BJ (cell line): ENCODE data around the gene TYROBP. TPM values are rescaled to one million over a fixed set of nuclear protein-coding genes. Genes with fewer than 3 reads are reported as not detected.

ENCODE experiments used
- CTCF ChIA-PET: fragments of 350-600 bp; formaldehyde crosslinking; extraction: SDS; loops from one replicate; lab custom pipeline; 2021; ENCODE audit warnings: antibody characterized with exemption, inconsistent platforms; lab: Yijun Ruan, JAX
- POLR2A ChIA-PET: fragments of 300-600 bp; sonication (Branson Sonifier 250); formaldehyde crosslinking; extraction: SDS; loops from one replicate; lab custom pipeline; 2021; ENCODE audit warnings: antibody characterized with exemption; lab: Charles Lee
- DNase-seq: peaks from one replicate; pipeline ENCODE4 v3.0.0-alpha.2; 2011; ENCODE audit warnings: low read depth
- H3K27me3 ChIP-seq: 2 replicates; pipeline ENCODE4 v1.6.0; 2011; ENCODE audit warnings: low read length; ENCODE audit not compliant: control insufficient read depth, insufficient read depth
- H3K36me3 ChIP-seq: 2 replicates; pipeline ENCODE4 v1.5.1; 2011; ENCODE audit warnings: low read length; ENCODE audit not compliant: control insufficient read depth, insufficient read depth
- H3K4me3 ChIP-seq: 2 replicates; pipeline ENCODE4 v1.5.1; 2011; ENCODE audit warnings: low read depth, mild to moderate bottlenecking, control low read depth, low read length
- polyA plus RNA-seq: library from polyadenylated mRNA; depleted of rRNA; stranded (reverse); fragments of >200 nt; gene quantifications from 2 replicates; pipeline ENCODE4 v1.2.3, GENCODE V29; 2011
- TF ChIP-seq, protein P1 (sequence below): IDR thresholded peaks from 2 replicates; pipeline ENCODE4 v1.5.1; 2011; ENCODE audit warnings: low read depth, mild to moderate bottlenecking, control low read depth, inconsistent platforms, low read length, moderate library complexity; ENCODE audit not compliant: insufficient read depth

TYROBP gene
- polyA plus RNA-seq, 1 experiment: not detected

DNA sequence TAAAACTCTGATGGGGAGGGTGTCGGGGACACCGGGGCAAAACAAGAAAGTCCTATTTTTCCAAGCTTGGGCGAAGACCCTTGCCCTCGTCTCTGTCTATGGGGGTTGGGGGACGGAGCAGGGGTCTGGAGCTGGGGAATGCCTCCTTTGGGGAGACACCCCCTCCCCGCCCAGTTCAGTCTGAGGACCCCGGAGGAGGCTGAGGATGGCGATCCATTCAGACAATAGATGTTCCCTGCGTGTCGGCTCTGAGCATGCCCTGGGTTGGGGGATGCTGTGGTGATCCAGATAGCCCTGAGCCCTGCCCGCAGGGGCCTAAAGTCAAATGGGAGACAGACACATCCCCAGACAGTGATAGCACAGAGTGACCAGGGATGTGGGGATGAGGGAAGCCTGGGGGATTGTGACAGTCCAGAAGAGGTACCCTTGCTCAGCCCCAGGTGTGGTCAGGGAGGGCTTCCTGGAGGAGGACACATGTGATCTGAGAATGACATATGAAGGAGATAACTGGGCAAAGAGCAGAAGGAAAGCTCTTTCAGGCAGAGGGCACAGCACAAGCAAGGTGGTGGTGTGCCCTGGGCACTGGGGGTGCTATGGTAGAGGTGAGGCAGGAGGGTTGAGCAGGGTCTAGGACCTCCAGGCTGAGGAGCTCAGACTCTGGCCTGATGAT is 37.2 kb upstream of the TYROBP start:
- TF ChIP-seq, protein P1, sequence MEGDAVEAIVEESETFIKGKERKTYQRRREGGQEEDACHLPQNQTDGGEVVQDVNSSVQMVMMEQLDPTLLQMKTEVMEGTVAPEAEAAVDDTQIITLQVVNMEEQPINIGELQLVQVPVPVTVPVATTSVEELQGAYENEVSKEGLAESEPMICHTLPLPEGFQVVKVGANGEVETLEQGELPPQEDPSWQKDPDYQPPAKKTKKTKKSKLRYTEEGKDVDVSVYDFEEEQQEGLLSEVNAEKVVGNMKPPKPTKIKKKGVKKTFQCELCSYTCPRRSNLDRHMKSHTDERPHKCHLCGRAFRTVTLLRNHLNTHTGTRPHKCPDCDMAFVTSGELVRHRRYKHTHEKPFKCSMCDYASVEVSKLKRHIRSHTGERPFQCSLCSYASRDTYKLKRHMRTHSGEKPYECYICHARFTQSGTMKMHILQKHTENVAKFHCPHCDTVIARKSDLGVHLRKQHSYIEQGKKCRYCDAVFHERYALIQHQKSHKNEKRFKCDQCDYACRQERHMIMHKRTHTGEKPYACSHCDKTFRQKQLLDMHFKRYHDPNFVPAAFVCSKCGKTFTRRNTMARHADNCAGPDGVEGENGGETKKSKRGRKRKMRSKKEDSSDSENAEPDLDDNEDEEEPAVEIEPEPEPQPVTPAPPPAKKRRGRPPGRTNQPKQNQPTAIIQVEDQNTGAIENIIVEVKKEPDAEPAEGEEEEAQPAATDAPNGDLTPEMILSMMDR: no peak
- no peak for DNase-seq
- no peak overlapping the region for H3K4me3 ChIP-seq
- CTCF ChIA-PET: interaction anchor here (0.8 kb wide), 1 partner anchor 14 kb away, joined by 4 read pairs; no protein-coding TSS in a partner anchor
- H3K36me3 ChIP-seq: peaks cover 4% of the 10 kb centered on the region; the same call in 1 of the 2 replicates
- no peaks in the 10 kb centered on the region for H3K27me3 ChIP-seq
- POLR2A ChIA-PET: no interaction called here

DNA sequence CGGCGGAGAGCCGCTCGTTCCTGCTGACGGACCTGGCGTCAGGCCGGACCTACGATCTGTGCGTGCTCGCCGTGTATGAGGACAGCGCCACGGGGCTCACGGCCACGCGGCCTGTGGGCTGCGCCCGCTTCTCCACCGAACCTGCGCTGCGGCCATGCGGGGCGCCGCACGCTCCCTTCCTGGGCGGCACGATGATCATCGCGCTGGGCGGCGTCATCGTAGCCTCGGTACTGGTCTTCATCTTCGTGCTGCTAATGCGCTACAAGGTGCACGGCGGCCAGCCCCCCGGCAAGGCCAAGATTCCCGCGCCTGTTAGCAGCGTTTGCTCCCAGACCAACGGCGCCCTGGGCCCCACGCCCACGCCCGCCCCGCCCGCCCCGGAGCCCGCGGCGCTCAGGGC is 36.5 kb upstream of the TYROBP start:
- POLR2A ChIA-PET: no interaction called here
- H3K27me3 ChIP-seq: no peaks in the 10 kb centered on the region
- CTCF ChIA-PET: interaction anchor here (1.7 kb wide), 1 partner anchor 13 kb away, joined by 8 read pairs; no protein-coding TSS in a partner anchor
- TF ChIP-seq, protein P1: no peak
- peaks cover 4% of the 10 kb centered on the region for H3K36me3 ChIP-seq
- DNase-seq: no peak
- no peak overlapping the region for H3K4me3 ChIP-seq

DNA sequence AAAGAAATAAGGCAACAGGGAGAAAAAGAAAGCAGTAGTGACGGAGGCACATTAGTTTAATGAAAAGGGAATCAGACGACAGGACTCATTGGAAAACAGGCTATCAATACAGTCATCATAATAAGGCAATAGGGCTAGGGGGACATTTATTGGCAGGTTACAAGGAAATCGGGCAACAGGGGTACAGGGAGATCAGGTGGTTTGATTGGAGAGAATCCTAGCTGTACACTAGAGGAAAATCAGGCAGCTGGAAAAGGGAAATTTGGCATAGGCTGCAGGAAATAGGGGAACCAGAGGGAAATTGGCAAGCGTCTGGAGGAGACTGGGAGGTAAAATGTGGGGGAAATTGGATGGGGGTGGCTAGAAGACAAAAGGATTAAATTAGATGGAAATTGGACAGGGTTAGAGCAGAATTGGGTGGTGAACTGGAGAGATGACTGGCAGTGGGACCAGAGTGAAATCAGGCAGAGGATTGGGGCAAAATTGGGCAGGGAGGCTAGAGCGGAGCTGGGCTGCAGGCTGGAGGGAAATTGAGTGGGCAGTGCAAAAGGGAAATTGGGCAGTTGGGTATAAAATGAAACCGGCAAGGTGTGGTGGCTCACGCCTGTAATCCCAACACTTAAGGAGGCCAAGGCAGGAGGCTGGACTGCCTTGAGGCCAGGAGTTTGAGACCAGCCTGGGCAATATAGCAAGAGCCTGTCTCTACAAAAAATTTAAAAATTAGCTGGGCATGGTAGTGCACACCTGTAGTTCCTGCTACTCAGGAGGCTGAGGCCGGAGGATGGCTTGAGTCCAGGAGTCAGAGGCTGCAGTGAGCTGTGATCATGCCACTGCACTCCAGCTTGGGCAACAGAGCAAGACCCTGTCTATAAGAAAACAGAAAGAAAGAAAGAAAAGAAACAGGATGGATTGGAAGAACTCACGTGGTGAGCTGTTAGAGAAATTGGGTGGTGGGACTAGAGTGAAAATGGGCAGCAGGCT is 35.5 kb upstream of the TYROBP start:
- CTCF ChIA-PET: interaction anchor here (1.7 kb wide), 1 partner anchor 13 kb away, joined by 8 read pairs; no protein-coding TSS in a partner anchor
- Histone ChIP-seq H3K27me3 (no peaks in the 10 kb centered on the region), H3K4me3 (no peak overlapping the region), H3K36me3 (peaks cover 4% of the 10 kb centered on the region)
- DNase-seq: no peak
- TF ChIP-seq, protein P1: no peak
- POLR2A ChIA-PET: no interaction called here

DNA sequence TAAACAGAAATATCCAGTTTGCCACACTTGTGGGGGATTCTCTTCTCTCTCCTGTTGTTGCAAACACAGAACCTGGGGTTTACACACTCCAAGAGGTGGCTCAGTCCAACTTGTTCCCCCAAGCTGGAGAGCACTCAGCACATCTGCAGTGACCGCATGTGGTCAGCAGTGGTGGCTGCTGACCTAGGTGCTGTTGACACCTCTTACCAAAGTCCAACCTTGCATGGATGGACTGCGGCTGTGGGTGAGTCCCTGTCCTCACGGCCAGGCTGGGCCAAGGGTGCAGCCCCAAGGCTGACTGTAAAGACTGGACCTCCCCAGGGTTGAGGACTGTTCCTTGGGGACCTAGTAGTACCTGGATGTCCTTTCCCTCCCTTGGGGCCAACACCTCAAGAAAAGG is 34.1 kb upstream of the TYROBP start:
- TF ChIP-seq, protein P1: no peak
- Histone ChIP-seq H3K4me3 (no peak overlapping the region), H3K36me3 (peaks cover 4% of the 10 kb centered on the region), H3K27me3 (no peaks in the 10 kb centered on the region)
- ChIA-PET CTCF (interaction anchor here (1.0 kb wide), 1 partner anchor 10 kb away, joined by 3 read pairs; no protein-coding TSS in a partner anchor), POLR2A (no interaction called here)
- DNase-seq: no peak

DNA sequence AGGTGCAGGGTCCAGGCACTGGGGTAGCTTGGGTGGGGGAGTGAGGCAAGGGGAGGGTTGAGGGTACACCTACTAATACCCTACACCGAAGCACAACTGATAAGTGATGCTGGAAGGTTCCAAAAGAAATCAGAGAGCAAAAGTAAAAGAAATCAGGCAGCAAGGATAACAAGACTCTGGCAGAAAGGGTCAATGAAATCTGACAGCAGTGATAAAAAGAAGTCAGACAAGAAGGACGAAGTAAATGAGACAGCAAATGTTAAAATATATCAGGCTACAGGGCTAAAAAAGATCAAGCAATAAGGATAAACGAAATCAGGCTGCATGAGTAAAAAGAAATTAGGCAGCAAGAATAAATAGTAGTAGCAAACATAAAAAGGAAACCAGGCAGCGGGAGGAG is 32.7 kb upstream of the TYROBP start:
- Histone ChIP-seq H3K27me3 (no peaks in the 10 kb centered on the region), H3K4me3 (no peak overlapping the region), H3K36me3 (peaks cover 4% of the 10 kb centered on the region)
- no peak for DNase-seq
- TF ChIP-seq, protein P1: no peak
- ChIA-PET POLR2A (no interaction called here), CTCF (no interaction called here)
